ENCODE data around the gene ANXA5.

DNA sequence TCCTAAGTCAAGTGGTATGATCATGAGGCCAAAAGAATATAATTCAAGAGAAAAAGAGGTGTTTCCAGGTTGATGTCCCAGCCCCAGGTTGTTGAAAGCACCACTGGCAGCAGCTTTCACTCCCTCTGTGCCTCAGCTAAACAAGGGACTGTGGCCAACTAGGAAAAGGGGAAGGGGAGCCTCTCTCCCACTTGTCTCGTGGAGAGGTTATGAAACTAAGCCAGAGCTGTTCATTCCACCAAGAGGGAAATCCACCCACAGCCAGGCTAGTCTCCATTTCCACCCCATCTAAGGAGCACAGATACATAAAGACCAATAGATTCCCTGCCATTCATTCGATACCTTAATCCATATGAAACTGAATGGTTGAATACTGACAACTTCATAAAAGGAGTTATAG is 8.1 kb downstream of the ANXA5 start:
- TF ChIP-seq, protein P1, sequence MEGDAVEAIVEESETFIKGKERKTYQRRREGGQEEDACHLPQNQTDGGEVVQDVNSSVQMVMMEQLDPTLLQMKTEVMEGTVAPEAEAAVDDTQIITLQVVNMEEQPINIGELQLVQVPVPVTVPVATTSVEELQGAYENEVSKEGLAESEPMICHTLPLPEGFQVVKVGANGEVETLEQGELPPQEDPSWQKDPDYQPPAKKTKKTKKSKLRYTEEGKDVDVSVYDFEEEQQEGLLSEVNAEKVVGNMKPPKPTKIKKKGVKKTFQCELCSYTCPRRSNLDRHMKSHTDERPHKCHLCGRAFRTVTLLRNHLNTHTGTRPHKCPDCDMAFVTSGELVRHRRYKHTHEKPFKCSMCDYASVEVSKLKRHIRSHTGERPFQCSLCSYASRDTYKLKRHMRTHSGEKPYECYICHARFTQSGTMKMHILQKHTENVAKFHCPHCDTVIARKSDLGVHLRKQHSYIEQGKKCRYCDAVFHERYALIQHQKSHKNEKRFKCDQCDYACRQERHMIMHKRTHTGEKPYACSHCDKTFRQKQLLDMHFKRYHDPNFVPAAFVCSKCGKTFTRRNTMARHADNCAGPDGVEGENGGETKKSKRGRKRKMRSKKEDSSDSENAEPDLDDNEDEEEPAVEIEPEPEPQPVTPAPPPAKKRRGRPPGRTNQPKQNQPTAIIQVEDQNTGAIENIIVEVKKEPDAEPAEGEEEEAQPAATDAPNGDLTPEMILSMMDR (IDR thresholded peaks at IDR 0.05; ENCODE audit: insufficient read depth, low read depth, low read length), result no peak
- no peak for TF ChIP-seq EZH2 (IDR thresholded peaks at IDR 0.05; ENCODE audit: insufficient read depth, low read length)
